ENCODE results near the gene DOK5.

The DOK5 gene

GRCh38 chr20:54486585-54486984 lies 11.2 kb downstream of the DOK5 start:
- H3K36me3 ChIP-seq (ENCODE audit: control insufficient read depth in 1 of 2, insufficient read depth in 2 of 2, low read length in 2 of 2), result no peaks in the 10 kb centered on the region
- H3K4me3 ChIP-seq (ENCODE audit: low read depth in 1 of 2, low read length in 2 of 2), result no peak overlapping the region
- no peaks in the 10 kb centered on the region for H3K9me3 ChIP-seq (ENCODE audit: control insufficient read depth in 1 of 2, low read length in 2 of 2)
- no peaks in the 10 kb centered on the region for H3K27me3 ChIP-seq (ENCODE audit: low read depth, low read length)
- no peak overlapping the region for H3K27ac ChIP-seq (ENCODE audit: low read length)
- no peaks in the 10 kb centered on the region for H3K4me1 ChIP-seq (ENCODE audit: control insufficient read depth in 1 of 2, insufficient read depth in 2 of 2, low read length in 2 of 2)

- H3K4me1 ChIP-seq (ENCODE audit: control insufficient read depth in 1 of 2, insufficient read depth in 2 of 2, low read length in 2 of 2), result no peaks in the 10 kb centered on the region
- no peak overlapping the region for H3K4me3 ChIP-seq (ENCODE audit: low read depth in 1 of 2, low read length in 2 of 2)
- H3K9me3 ChIP-seq (ENCODE audit: control insufficient read depth in 1 of 2, low read length in 2 of 2), result no peaks in the 10 kb centered on the region
- H3K27me3 ChIP-seq (ENCODE audit: low read depth, low read length), result no peaks in the 10 kb centered on the region
- H3K36me3 ChIP-seq (ENCODE audit: control insufficient read depth in 1 of 2, insufficient read depth in 2 of 2, low read length in 2 of 2), result no peaks in the 10 kb centered on the region
- H3K27ac ChIP-seq (ENCODE audit: low read length), result no peak overlapping the region
These were observed 13.0 kb downstream of the DOK5 start for GRCh38 chr20:54488442-54488841.

GRCh38 chr20:54491506-54491905 lies 16.1 kb downstream of the DOK5 start:
- Histone ChIP-seq H3K27ac (ENCODE audit: low read length) (no peak overlapping the region), H3K4me1 (ENCODE audit: control insufficient read depth in 1 of 2, insufficient read depth in 2 of 2, low read length in 2 of 2) (no peaks in the 10 kb centered on the region), H3K4me3 (ENCODE audit: low read depth in 1 of 2, low read length in 2 of 2) (no peak overlapping the region), H3K27me3 (ENCODE audit: low read depth, low read length) (no peaks in the 10 kb centered on the region), H3K36me3 (ENCODE audit: control insufficient read depth in 1 of 2, insufficient read depth in 2 of 2, low read length in 2 of 2) (no peaks in the 10 kb centered on the region), H3K9me3 (ENCODE audit: control insufficient read depth in 1 of 2, low read length in 2 of 2) (no peaks in the 10 kb centered on the region)

DNA sequence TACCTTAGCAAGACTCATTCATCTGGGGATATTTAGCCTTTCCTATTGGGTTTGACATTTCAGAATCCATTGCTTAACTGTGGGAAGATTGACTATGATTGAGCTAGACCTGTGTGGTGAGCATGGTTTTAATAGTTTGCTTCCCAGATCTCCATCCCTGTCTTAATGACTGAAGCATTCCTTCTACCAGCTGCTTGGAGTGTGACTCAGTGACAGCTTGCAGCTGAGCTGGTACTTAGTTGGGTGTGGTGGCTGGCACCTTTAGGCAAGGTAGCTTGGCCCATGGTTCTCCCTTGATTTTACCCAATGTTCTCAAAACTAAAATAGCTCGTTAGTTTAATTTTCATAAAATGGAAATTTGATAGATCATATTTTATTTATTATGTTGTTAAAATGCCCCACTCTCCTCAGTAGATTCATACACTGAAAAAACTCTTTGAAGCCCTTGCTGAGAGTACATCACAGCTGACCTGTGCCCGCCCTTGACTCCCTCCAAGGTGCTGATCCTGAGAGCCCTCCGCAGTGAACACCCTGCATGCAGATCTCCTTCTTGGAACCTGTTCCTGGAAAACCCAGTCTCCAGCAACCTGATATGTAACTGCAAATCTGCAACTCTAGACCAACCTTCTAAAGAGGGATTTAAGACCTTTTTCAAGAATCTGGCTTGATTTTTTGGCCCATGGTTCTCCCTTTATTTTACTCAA lies 19.1 kb downstream of the DOK5 start:
- H3K4me3 ChIP-seq (ENCODE audit: low read depth in 1 of 2, low read length in 2 of 2), result no peak overlapping the region
- H3K9me3 ChIP-seq (ENCODE audit: control insufficient read depth in 1 of 2, low read length in 2 of 2), result no peaks in the 10 kb centered on the region
- H3K27me3 ChIP-seq (ENCODE audit: low read depth, low read length), result no peaks in the 10 kb centered on the region
- H3K4me1 ChIP-seq (ENCODE audit: control insufficient read depth in 1 of 2, insufficient read depth in 2 of 2, low read length in 2 of 2), result no peaks in the 10 kb centered on the region
- no peak overlapping the region for H3K27ac ChIP-seq (ENCODE audit: low read length)
- H3K36me3 ChIP-seq (ENCODE audit: control insufficient read depth in 1 of 2, insufficient read depth in 2 of 2, low read length in 2 of 2), result no peaks in the 10 kb centered on the region

DNA sequence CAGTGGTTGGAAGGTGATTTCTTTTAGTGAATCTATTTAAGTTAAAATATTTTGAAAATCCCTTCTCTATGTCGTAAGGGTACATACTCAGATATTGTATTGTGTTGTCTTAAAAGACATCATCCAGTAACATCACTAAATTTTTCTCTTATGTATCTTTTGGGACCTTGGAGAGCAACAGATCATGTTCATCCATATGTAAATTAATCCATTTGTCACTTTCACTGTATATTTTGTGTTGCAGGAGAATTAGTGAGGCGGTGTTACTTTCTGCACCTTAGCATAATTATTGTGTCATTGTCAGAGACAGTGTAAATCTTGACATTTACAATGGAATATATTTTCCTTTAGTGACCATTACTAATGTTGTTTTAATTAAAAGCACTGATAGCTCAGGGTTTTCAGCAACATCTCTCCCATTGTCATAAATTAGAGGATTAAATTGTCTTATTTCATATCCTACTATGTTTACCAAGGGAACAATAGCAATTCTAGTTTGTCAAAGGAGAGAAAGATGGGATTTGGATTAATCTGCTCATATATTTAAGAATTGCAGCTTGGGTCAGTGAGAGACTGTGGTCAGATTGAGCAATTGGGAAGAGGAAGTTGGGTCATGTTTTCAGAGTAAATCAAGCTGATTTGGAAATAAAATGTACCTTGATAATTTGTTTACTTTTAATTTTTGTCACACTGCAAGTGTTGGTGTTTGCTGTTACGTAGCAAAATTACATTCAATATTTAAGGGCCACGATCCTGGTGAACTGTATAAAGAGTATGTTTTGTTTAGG lies 22.7 kb downstream of the DOK5 start:
- H3K27me3 ChIP-seq (ENCODE audit: low read depth, low read length), result no peaks in the 10 kb centered on the region
- no peaks in the 10 kb centered on the region for H3K9me3 ChIP-seq (ENCODE audit: control insufficient read depth in 1 of 2, low read length in 2 of 2)
- no peak overlapping the region for H3K4me3 ChIP-seq (ENCODE audit: low read depth in 1 of 2, low read length in 2 of 2)
- no peaks in the 10 kb centered on the region for H3K36me3 ChIP-seq (ENCODE audit: control insufficient read depth in 1 of 2, insufficient read depth in 2 of 2, low read length in 2 of 2)
- H3K4me1 ChIP-seq (ENCODE audit: control insufficient read depth in 1 of 2, insufficient read depth in 2 of 2, low read length in 2 of 2), result no peaks in the 10 kb centered on the region
- no peak overlapping the region for H3K27ac ChIP-seq (ENCODE audit: low read length)

- no peak overlapping the region for H3K4me3 ChIP-seq (ENCODE audit: low read depth in 1 of 2, low read length in 2 of 2)
- H3K27ac ChIP-seq (ENCODE audit: low read length), result no peak overlapping the region
- H3K36me3 ChIP-seq (ENCODE audit: control insufficient read depth in 1 of 2, insufficient read depth in 2 of 2, low read length in 2 of 2), result no peaks in the 10 kb centered on the region
- no peaks in the 10 kb centered on the region for H3K9me3 ChIP-seq (ENCODE audit: control insufficient read depth in 1 of 2, low read length in 2 of 2)
- H3K4me1 ChIP-seq (ENCODE audit: control insufficient read depth in 1 of 2, insufficient read depth in 2 of 2, low read length in 2 of 2), result no peaks in the 10 kb centered on the region
- no peaks in the 10 kb centered on the region for H3K27me3 ChIP-seq (ENCODE audit: low read depth, low read length)
These were observed 23.7 kb downstream of the DOK5 start for GRCh38 chr20:54499111-54499510.

DNA sequence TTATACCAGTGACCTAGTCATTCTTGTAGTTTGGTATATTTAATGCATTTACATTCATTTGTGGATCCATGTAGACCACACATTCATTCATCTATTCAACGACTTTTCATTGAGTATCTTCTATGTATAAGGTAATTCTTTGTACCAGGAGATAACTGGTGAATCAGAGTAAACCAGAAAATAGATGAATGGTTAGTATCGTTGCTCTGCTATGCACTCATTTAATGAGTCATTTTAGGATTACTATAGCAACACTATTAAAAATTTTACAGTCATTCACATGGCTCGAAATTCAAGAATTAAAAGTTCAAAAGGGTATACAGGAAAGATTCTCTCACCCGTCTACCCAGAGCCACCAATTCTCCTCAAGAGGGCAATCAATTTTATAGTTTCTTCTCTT lies 26.8 kb downstream of the DOK5 start:
- Histone ChIP-seq H3K9me3 (ENCODE audit: control insufficient read depth in 1 of 2, low read length in 2 of 2) (no peaks in the 10 kb centered on the region), H3K27ac (ENCODE audit: low read length) (no peak overlapping the region), H3K36me3 (ENCODE audit: control insufficient read depth in 1 of 2, insufficient read depth in 2 of 2, low read length in 2 of 2) (no peaks in the 10 kb centered on the region), H3K4me1 (ENCODE audit: control insufficient read depth in 1 of 2, insufficient read depth in 2 of 2, low read length in 2 of 2) (no peaks in the 10 kb centered on the region), H3K4me3 (ENCODE audit: low read depth in 1 of 2, low read length in 2 of 2) (no peak overlapping the region), H3K27me3 (ENCODE audit: low read depth, low read length) (no peaks in the 10 kb centered on the region)

DNA sequence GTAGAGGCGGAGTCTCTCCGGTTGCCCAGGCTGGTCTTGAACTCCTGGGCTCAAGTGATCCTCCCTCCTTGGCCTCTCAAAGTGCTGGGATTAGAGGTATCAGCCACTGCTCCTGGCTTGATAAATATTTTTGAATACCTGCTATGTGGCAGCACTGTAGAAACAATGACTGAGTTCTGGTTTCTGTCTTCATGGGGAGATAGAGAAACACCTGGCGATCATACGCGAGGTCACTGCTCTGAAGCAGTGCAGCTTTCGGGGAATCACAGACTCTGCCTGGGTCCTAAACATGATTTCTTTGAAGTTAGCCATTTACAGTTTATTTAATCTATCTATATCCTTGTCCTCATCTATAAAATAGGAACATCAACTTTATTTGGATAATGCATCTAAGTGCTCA lies 31.2 kb downstream of the DOK5 start:
- Histone ChIP-seq H3K27me3 (ENCODE audit: low read depth, low read length) (no peaks in the 10 kb centered on the region), H3K36me3 (ENCODE audit: control insufficient read depth in 1 of 2, insufficient read depth in 2 of 2, low read length in 2 of 2) (no peaks in the 10 kb centered on the region), H3K9me3 (ENCODE audit: control insufficient read depth in 1 of 2, low read length in 2 of 2) (no peaks in the 10 kb centered on the region), H3K27ac (ENCODE audit: low read length) (no peak overlapping the region), H3K4me1 (ENCODE audit: control insufficient read depth in 1 of 2, insufficient read depth in 2 of 2, low read length in 2 of 2) (no peaks in the 10 kb centered on the region), H3K4me3 (ENCODE audit: low read depth in 1 of 2, low read length in 2 of 2) (no peak overlapping the region)

- Histone ChIP-seq H3K36me3 (ENCODE audit: control insufficient read depth in 1 of 2, insufficient read depth in 2 of 2, low read length in 2 of 2) (no peaks in the 10 kb centered on the region), H3K4me3 (ENCODE audit: low read depth in 1 of 2, low read length in 2 of 2) (no peak overlapping the region), H3K9me3 (ENCODE audit: control insufficient read depth in 1 of 2, low read length in 2 of 2) (peaks cover 0 to 6% of the 10 kb centered on the region in 2 donors), H3K27ac (ENCODE audit: low read length) (no peak overlapping the region), H3K27me3 (ENCODE audit: low read depth, low read length) (no peaks in the 10 kb centered on the region), H3K4me1 (ENCODE audit: control insufficient read depth in 1 of 2, insufficient read depth in 2 of 2, low read length in 2 of 2) (no peaks in the 10 kb centered on the region)
These were observed 35.2 kb downstream of the DOK5 start for GRCh38 chr20:54510541-54511129.

- H3K9me3 ChIP-seq (ENCODE audit: control insufficient read depth in 1 of 2, low read length in 2 of 2), result peaks cover 0 to 6% of the 10 kb centered on the region in 2 donors
- no peak overlapping the region for H3K4me3 ChIP-seq (ENCODE audit: low read depth in 1 of 2, low read length in 2 of 2)
- no peak overlapping the region for H3K27ac ChIP-seq (ENCODE audit: low read length)
- no peaks in the 10 kb centered on the region for H3K36me3 ChIP-seq (ENCODE audit: control insufficient read depth in 1 of 2, insufficient read depth in 2 of 2, low read length in 2 of 2)
- no peaks in the 10 kb centered on the region for H3K4me1 ChIP-seq (ENCODE audit: control insufficient read depth in 1 of 2, insufficient read depth in 2 of 2, low read length in 2 of 2)
- H3K27me3 ChIP-seq (ENCODE audit: low read depth, low read length), result no peaks in the 10 kb centered on the region
These were observed 37.3 kb downstream of the DOK5 start for GRCh38 chr20:54512694-54513093.

DNA sequence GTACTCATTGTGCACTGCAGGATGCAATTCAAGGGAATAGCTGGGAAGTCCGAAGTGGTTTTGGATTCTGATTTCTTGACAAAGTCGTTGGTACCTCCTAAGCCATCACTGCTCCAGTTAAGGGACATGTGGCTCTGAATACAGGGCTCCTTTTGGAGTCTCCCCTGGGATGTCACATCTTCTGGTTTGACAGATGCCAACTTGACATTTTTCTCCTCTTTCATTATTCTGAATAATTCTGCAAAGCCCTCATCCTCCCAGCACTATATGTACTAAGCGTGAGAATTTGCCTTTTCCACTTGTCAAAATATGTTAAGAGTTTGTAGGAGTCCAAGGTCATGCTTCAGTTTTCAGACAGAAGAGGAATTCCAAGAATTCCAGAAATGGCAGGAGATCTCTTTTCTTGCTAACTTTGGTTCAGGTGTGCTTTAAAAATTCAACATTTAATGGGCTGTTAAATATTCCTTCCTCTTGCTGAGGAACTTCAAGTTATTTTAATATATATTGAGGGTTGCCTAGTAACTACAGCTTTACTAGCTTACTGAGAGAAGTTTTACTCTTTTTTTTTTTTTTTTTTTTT lies 38.7 kb downstream of the DOK5 start:
- Histone ChIP-seq H3K4me3 (ENCODE audit: low read depth in 1 of 2, low read length in 2 of 2) (no peak overlapping the region), H3K9me3 (ENCODE audit: control insufficient read depth in 1 of 2, low read length in 2 of 2) (peaks cover 0 to 6% of the 10 kb centered on the region in 2 donors), H3K4me1 (ENCODE audit: control insufficient read depth in 1 of 2, insufficient read depth in 2 of 2, low read length in 2 of 2) (no peaks in the 10 kb centered on the region), H3K36me3 (ENCODE audit: control insufficient read depth in 1 of 2, insufficient read depth in 2 of 2, low read length in 2 of 2) (no peaks in the 10 kb centered on the region), H3K27me3 (ENCODE audit: low read depth, low read length) (no peaks in the 10 kb centered on the region), H3K27ac (ENCODE audit: low read length) (no peak overlapping the region)
